H9 (cell line): ENCODE data around the gene PGBD4. TPM values are rescaled to one million over a fixed set of nuclear protein-coding genes. Genes with fewer than 3 reads are reported as not detected.

Source experiments
- DNase-seq: peaks from one replicate; pipeline ENCODE4 v3.0.0-alpha.2; 2017
- H2AFZ ChIP-seq: one replicate; pipeline ENCODE4 v1.6.1; 2013; ENCODE audit warnings: mild to moderate bottlenecking, low read length, control low read depth, moderate library complexity
- H2AK5ac ChIP-seq: 2 replicates; pipeline ENCODE4 v1.6.1; 2013; ENCODE audit warnings: low read length, control low read depth, mixed read lengths; ENCODE audit not compliant: insufficient read length
- H2BK120ac ChIP-seq: one replicate; pipeline ENCODE4 v1.6.1; 2013; ENCODE audit warnings: low read depth, mild to moderate bottlenecking, low read length, control low read depth, inconsistent platforms; ENCODE audit not compliant: poor library complexity, severe bottlenecking
- H2BK12ac ChIP-seq: 2 replicates; pipeline ENCODE4 v1.6.1; 2013; ENCODE audit warnings: low read length, control low read depth, mixed read lengths, low read depth; ENCODE audit not compliant: insufficient read length
- H2BK15ac ChIP-seq: 2 replicates; pipeline ENCODE4 v1.6.1; 2013; ENCODE audit warnings: low read depth, low read length, control low read depth
- H2BK20ac ChIP-seq: one replicate; pipeline ENCODE4 v1.6.1; 2013; ENCODE audit warnings: low read depth, mild to moderate bottlenecking, low read length, control low read depth, inconsistent platforms; ENCODE audit not compliant: poor library complexity, severe bottlenecking
- H2BK5ac ChIP-seq: 2 replicates; pipeline ENCODE4 v1.6.1; 2013; ENCODE audit warnings: low read length, control low read depth, mixed read lengths; ENCODE audit not compliant: insufficient read length
- H3K14ac ChIP-seq: 2 replicates; pipeline ENCODE4 v1.6.1; 2013; ENCODE audit warnings: low read length, control low read depth; ENCODE audit not compliant: insufficient read depth
- H3K18ac ChIP-seq: 2 replicates; pipeline ENCODE4 v1.6.1; 2013; ENCODE audit warnings: low read depth, mild to moderate bottlenecking, mixed read lengths, low read length, control low read depth; ENCODE audit not compliant: insufficient read length
- H3K23ac ChIP-seq: 2 replicates; pipeline ENCODE4 v1.6.1; 2013; ENCODE audit warnings: low read length, control low read depth, mixed read lengths, low read depth; ENCODE audit not compliant: insufficient read length
- H3K23me2 ChIP-seq: 2 replicates; pipeline ENCODE4 v1.6.1; 2013; ENCODE audit warnings: low read depth, mild to moderate bottlenecking, mixed read lengths, low read length, control low read depth; ENCODE audit not compliant: insufficient read length, poor library complexity, severe bottlenecking
- H3K27ac ChIP-seq: 2 replicates; pipeline ENCODE4 v1.5.1; 2013; ENCODE audit warnings: low read length, control low read depth, mixed read lengths, low read depth; ENCODE audit not compliant: insufficient read length
- H3K27me3 ChIP-seq: 2 replicates; pipeline ENCODE4 v1.6.1; 2013; ENCODE audit warnings: low read length, control low read depth, inconsistent platforms; ENCODE audit not compliant: insufficient read depth
- H3K4ac ChIP-seq: 2 replicates; pipeline ENCODE4 v1.6.1; 2013; ENCODE audit warnings: low read depth, mild to moderate bottlenecking, control low read depth, inconsistent platforms, low read length, moderate library complexity
- H3K4me1 ChIP-seq: 2 replicates; pipeline ENCODE4 v1.6.1; 2013; ENCODE audit warnings: low read length, control low read depth, inconsistent platforms; ENCODE audit not compliant: insufficient read depth
- H3K4me2 ChIP-seq: 2 replicates; pipeline ENCODE4 v1.6.1; 2013; ENCODE audit warnings: low read length, control low read depth, mixed read lengths; ENCODE audit not compliant: insufficient read length, insufficient read depth
- H3K56ac ChIP-seq: 2 replicates; pipeline ENCODE4 v1.6.1; 2013; ENCODE audit warnings: low read depth, mild to moderate bottlenecking, mixed read lengths, low read length, control low read depth; ENCODE audit not compliant: insufficient read length
- H3K79me1 ChIP-seq: 2 replicates; pipeline ENCODE4 v1.6.1; 2013; ENCODE audit warnings: low read depth, mild to moderate bottlenecking, moderate library complexity, low read length, control low read depth, inconsistent platforms; ENCODE audit not compliant: insufficient read depth, poor library complexity, severe bottlenecking
- H3K79me2 ChIP-seq: 2 replicates; pipeline ENCODE4 v1.6.1; 2013; ENCODE audit warnings: low read length, control low read depth, inconsistent platforms; ENCODE audit not compliant: insufficient read depth
- H3K9ac ChIP-seq: 2 replicates; pipeline ENCODE4 v1.6.1; 2013; ENCODE audit warnings: low read length, control low read depth, mixed read lengths; ENCODE audit not compliant: insufficient read length; ENCODE audit errors: extremely low read depth
- H3K9me3 ChIP-seq: one replicate; pipeline ENCODE4 v1.6.1; 2013; ENCODE audit warnings: low read depth, low read length, inconsistent platforms; ENCODE audit not compliant: control insufficient read depth
- H3T11ph ChIP-seq: one replicate; pipeline ENCODE4 v1.6.1; 2013; ENCODE audit warnings: mild to moderate bottlenecking, low read length, control low read depth, inconsistent platforms
- H4K20me1 ChIP-seq: one replicate; pipeline ENCODE4 v1.6.1; 2013; ENCODE audit not compliant: control insufficient read depth, insufficient read length, insufficient read depth
- H4K5ac ChIP-seq: 2 replicates; pipeline ENCODE4 v1.6.1; 2013; ENCODE audit warnings: low read depth, mild to moderate bottlenecking, mixed read lengths, low read length, control low read depth; ENCODE audit not compliant: insufficient read length
- H4K8ac ChIP-seq: replicated peaks from 2 replicates; pipeline ENCODE4 v1.6.1; 2013; ENCODE audit warnings: low read length, control low read depth, mixed read lengths, low read depth; ENCODE audit not compliant: insufficient read length
- H4K91ac ChIP-seq: 2 replicates; pipeline ENCODE4 v1.6.1; 2013; ENCODE audit warnings: low read depth, mild to moderate bottlenecking, moderate library complexity, mixed read lengths, low read length, control low read depth; ENCODE audit not compliant: insufficient read length
- H3K27ac Mint-ChIP-seq, 3 experiments: 2 replicates in 2 of 3; 3 replicates in 1 of 3; pipeline ENCODE4 v1.8.0; 2020 to 2021; ENCODE audit warnings: mixed read lengths in 3 of 3, mild to moderate bottlenecking in 1 of 3, moderate library complexity in 1 of 3
- H3K27me3 Mint-ChIP-seq: 2 replicates; pipeline ENCODE4 v1.8.0; 2021; ENCODE audit warnings: low read depth, mild to moderate bottlenecking, moderate library complexity, mixed read lengths
- H3K36me3 Mint-ChIP-seq, 3 experiments: 2 replicates in 2 of 3; 3 replicates in 1 of 3; pipeline ENCODE4 v1.8.0; 2020 to 2021; ENCODE audit warnings: low read depth in 3 of 3, mixed read lengths in 3 of 3; ENCODE audit not compliant: insufficient read depth in 1 of 3
- H3K4me1 Mint-ChIP-seq, 2 experiments: 2 replicates each; pipeline ENCODE4 v1.8.0; 2020; ENCODE audit warnings: mixed read lengths in 2 of 2
- H3K4me3 Mint-ChIP-seq, 2 experiments: 2 replicates in 1 of 2; 3 replicates in 1 of 2; pipeline ENCODE4 v1.8.0; 2020 to 2021; ENCODE audit warnings: mild to moderate bottlenecking in 2 of 2, mixed read lengths in 2 of 2, moderate library complexity in 1 of 2
- H3K9me3 Mint-ChIP-seq, 2 experiments: 2 replicates in 1 of 2; 3 replicates in 1 of 2; pipeline ENCODE4 v1.8.0; 2020; ENCODE audit warnings: mild to moderate bottlenecking in 2 of 2, mixed read lengths in 2 of 2, moderate library complexity in 1 of 2
- WGBS: extraction: QIAGEN DNeasy Blood & Tissue Kit; methylation state at CpG from one replicate; pipeline ENCODE4 v1.1.7; 2013; ENCODE audit warnings: missing lambda C conversion rate, low lambda C conversion rate, mixed read lengths; ENCODE audit not compliant: insufficient read length; ENCODE audit errors: extremely low coverage; 5-methylcytosine and 5-hydroxymethylcytosine counted together
- total RNA-seq: library from RNA; stranded (reverse); gene quantifications from 2 replicates; pipeline ENCODE4 v1.2.1, GENCODE V29; 2021
- TF ChIP-seq, protein P1 (sequence below): fragments of 200-600 bp; sonication (generic); conservative IDR thresholded peaks from 3 replicates; pipeline ENCODE4 v1.8.0; 2021; ENCODE audit warnings: antibody characterized with exemption, mild to moderate bottlenecking

PGBD4 gene
- total RNA-seq, 1 experiment from 2014 or later, result 1.2 TPM

- Histone ChIP-seq H2BK15ac (no peak overlapping the region), H3K14ac (no peak overlapping the region), H3K56ac (no peak overlapping the region), H2BK5ac (no peak overlapping the region), H2BK12ac (no peak overlapping the region), H3T11ph (no peak overlapping the region), H3K23me2 (no peaks in the 10 kb centered on the region), H3K79me2 (no peaks in the 10 kb centered on the region), H3K18ac (no peak overlapping the region), H4K20me1 (no peaks in the 10 kb centered on the region), H2BK120ac (no peak overlapping the region), H3K23ac (no peak overlapping the region), H3K9ac (no peak overlapping the region), H4K8ac (no peak overlapping the region), H4K5ac (no peak overlapping the region), H3K9me3 (no peaks in the 10 kb centered on the region), H2AFZ (no peak overlapping the region), H2AK5ac (no peak overlapping the region), H3K27me3 (no peaks in the 10 kb centered on the region), H3K4me1 (no peaks in the 10 kb centered on the region), H2BK20ac (no peak overlapping the region), H3K79me1 (no peaks in the 10 kb centered on the region), H3K4me2 (no peak overlapping the region), H3K27ac (no peak overlapping the region), H3K4ac (no peak overlapping the region), H4K91ac (no peak overlapping the region)
- no peak for DNase-seq
- no CpG with 5 or more reads among the region's 8 CpGs for WGBS
- H3K4me3 Mint-ChIP-seq, result no peak overlapping the region
- no peaks in the 10 kb centered on the region for H3K36me3 Mint-ChIP-seq
- no peaks in the 10 kb centered on the region for H3K4me1 Mint-ChIP-seq
- TF ChIP-seq, protein P1, sequence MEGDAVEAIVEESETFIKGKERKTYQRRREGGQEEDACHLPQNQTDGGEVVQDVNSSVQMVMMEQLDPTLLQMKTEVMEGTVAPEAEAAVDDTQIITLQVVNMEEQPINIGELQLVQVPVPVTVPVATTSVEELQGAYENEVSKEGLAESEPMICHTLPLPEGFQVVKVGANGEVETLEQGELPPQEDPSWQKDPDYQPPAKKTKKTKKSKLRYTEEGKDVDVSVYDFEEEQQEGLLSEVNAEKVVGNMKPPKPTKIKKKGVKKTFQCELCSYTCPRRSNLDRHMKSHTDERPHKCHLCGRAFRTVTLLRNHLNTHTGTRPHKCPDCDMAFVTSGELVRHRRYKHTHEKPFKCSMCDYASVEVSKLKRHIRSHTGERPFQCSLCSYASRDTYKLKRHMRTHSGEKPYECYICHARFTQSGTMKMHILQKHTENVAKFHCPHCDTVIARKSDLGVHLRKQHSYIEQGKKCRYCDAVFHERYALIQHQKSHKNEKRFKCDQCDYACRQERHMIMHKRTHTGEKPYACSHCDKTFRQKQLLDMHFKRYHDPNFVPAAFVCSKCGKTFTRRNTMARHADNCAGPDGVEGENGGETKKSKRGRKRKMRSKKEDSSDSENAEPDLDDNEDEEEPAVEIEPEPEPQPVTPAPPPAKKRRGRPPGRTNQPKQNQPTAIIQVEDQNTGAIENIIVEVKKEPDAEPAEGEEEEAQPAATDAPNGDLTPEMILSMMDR, result no peak
- H3K27me3 Mint-ChIP-seq, result no peaks in the 10 kb centered on the region
- H3K27ac Mint-ChIP-seq, result no peak overlapping the region
- no peaks in the 10 kb centered on the region for H3K9me3 Mint-ChIP-seq
These were observed 35.9 kb upstream of the PGBD4 start for GRCh38 chr15:34065941-34066340.
